HG03025 (cell line): ENCODE results near the gene SYDE1.

Experiments
- ATAC-seq: cut with Tn5 transposase; IDR thresholded peaks from one replicate; pipeline ENCODE4 v1.9.1; 2021; ENCODE audit warnings: mild to moderate bottlenecking, moderate library complexity; ENCODE audit not compliant: unreplicated experiment, low FRiP score

The SYDE1 gene

GRCh38 chr19:15108145-15108844, 1.1 kb downstream of the SYDE1 start:
- ATAC-seq: no peak

GRCh38 chr19:15108845-15109767, 1.9 kb downstream of the SYDE1 start:
- no peak for ATAC-seq

GRCh38 chr19:15109768-15110417, 2.7 kb downstream of the SYDE1 start:
- ATAC-seq: no peak

GRCh38 chr19:15110418-15110815, 3.2 kb downstream of the SYDE1 start:
- ATAC-seq: no peak

- ATAC-seq: no peak
Measured at GRCh38 chr19:15111758-15112157, 4.6 kb downstream of the SYDE1 start.

GRCh38 chr19:15112385-15112784, 5.2 kb downstream of the SYDE1 start:
- no peak for ATAC-seq

GRCh38 chr19:15113245-15114152, 6.3 kb downstream of the SYDE1 start:
- no peak for ATAC-seq

- ATAC-seq: no peak
Measured at GRCh38 chr19:15114153-15114540, 6.9 kb downstream of the SYDE1 start.

GRCh38 chr19:15115080-15115479, 7.9 kb downstream of the SYDE1 start:
- no peak for ATAC-seq

GRCh38 chr19:15115762-15116615, 8.8 kb downstream of the SYDE1 start:
- ATAC-seq: no peak

- ATAC-seq: no peak
Measured at GRCh38 chr19:15116856-15117255, 9.7 kb downstream of the SYDE1 start.

GRCh38 chr19:15118248-15118647, 11.0 kb downstream of the SYDE1 start:
- ATAC-seq: no peak

- ATAC-seq: no peak
Measured at GRCh38 chr19:15118789-15119494, 11.7 kb downstream of the SYDE1 start.

- ATAC-seq: no peak
Measured at GRCh38 chr19:15120135-15121026, 13.2 kb downstream of the SYDE1 start.

GRCh38 chr19:15122331-15123030, 15.3 kb downstream of the SYDE1 start:
- no peak for ATAC-seq

- ATAC-seq: no peak
Measured at GRCh38 chr19:15123031-15123890, 16.1 kb downstream of the SYDE1 start.
